Caki2 (cell line): ENCODE measurements around the gene TARS3. TPM values are rescaled to one million over a fixed set of nuclear protein-coding genes. Genes with fewer than 3 reads are reported as not detected.
"Not testable (repeated sequence)": the region's sequence is repeated elsewhere in the genome, so short reads cannot be mapped to it uniquely, and the experiment has no call there.

ENCODE experiments used
- DNase-seq: peaks from one replicate; pipeline ENCODE4 v3.0.0-alpha.2; 2015; ENCODE audit warnings: low read depth
- in situ Hi-C: cut with HindIII; loops from 2 replicates; pipeline ENCODE4 v1.10.0; 2016; ENCODE audit warnings: low sequenced_read_pairs, low pct_unique_long_range_greater_than_20kb, mixed read lengths
- total RNA-seq: library from RNA; depleted of rRNA; stranded (reverse); fragments of >200 nt; shearing (Covaris generic); gene quantifications from 2 replicates; pipeline ENCODE4 v1.2.3, GENCODE V29; 2014; ENCODE audit warnings: low replicate concordance; rRNA removed

TARS3 gene
- 17.6 and 20.8 TPM in 2 replicates for total RNA-seq

DNA sequence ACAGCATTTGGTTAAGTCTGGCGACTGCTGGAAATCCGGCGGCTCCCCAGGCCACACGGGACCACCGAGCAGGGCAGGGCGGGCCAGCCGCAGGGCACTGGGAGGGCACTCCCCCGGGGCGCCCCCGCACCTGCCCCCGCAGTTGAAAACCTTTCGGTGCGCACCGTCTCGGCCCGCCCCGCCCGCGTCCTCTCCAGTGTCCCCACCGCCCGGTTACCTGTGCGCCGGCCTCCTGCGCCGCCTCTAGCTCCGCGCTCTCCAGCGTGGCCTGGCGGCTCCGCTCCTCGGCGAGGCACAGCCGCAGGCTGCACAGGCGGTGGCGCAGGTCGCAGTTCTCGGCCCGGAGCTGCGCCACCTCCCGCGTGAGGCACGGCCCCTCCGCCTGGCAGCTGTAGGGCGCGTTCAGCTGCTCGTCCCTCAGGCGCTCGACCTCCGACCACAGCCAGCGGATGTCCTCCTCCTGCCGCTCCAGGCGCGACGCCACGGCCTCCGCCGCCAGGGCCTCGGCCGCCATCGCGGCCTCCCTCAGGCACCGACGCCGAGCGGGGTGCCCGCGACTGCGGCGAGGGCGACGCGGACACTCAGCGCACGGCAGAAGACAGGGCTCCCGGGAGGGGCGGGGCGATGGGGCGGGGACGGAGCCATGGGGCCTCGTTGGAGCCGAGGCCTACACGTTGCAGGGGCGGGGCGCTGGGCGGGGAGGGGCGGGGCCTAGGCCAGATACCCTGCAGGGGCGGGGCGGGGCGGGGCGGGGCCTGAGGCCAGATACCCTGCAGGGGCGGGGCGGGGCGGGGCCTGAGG, at the start of gene TARS3:
TSS of gene TARS3 (minus strand) at position 600 of the 801 bp plus-strand sequence. CDS start at position 514, 86 bp downstream.
- in situ Hi-C loops = no loop called here
- DNase-seq = peak; percentile 85

DNA sequence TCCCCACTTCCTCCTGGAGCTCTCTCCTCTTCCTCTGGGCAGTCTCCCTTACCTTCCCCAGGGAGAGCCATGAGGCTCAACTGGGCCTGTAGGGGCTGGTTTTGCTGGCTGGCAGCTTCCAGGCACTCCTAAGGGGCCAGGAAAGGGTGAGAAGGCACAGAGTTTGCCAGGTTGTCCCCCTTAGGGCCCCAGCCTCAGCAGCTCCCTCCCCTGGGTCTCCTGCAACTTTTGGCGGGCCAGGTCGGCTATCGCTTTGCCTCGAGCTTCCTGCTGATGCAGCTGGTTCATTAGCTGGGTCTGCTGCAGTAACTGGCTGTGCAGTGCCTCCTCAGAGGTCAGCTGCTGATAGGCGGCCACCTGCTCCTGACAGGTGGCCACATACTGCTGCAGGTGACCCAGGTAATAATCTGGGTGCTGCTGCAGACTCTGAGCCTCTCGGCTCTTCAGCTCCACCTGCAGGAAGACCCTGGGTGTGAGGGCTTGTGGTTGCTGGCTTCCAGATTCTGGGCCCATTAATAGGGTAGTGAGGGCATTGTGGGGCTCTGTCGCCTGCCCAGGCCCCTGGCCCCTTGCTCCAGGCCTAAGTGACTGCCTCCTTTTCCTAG, 49.3 kb upstream of the TARS3 start:
- in situ Hi-C loops = no loop called here
- DNase-seq = no peak

DNA sequence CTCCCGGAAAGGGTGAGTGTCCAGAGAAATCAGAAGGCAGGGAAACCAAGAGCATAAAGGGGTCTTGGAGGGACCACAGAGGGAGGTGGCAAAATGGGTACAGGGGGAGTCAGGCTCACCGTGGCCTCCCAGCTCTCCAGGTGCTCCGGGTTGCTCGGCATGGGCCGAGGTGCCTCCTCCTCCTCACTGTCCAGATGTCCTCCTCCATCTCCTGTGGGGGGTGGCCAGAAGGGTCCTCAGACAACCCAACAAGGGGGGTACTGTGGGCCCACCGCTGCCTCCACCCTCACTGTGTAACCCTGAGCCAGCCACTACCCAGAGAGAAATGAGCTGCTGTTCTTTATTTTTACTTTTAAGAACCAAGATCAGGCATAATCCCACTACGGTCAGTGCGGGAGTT, 48.6 kb upstream of the TARS3 start:
- DNase-seq = no peak
- in situ Hi-C loops = no loop called here

DNA sequence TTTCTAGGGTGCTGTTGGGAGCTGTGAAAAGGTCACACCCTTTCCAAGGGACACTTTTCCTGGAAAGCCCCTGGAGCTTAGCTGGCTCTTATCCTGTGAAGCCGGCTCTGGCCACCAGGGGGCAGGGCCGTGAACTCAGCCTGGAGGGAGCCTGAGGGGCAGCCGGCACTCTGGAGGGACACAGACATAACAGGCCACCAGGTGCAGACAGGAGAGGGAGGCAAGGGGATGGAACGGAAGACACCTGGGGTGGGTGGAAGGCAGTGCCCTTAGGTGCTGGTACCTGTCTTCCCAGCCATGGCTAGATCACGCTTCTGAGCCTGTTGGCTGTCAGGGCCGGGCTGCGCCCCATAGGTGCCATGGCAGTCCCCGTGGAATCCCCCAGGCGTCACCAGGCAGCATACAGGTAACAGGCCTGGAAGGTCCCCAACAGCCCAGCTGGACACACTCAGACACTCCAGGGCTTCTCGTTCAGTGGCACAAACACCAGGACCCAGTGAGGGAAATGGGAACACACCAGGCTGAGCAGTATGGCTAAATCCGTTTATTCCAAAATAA, 42.9 kb upstream of the TARS3 start:
- DNase-seq, in situ Hi-C loops: not testable (repeated sequence)

DNA sequence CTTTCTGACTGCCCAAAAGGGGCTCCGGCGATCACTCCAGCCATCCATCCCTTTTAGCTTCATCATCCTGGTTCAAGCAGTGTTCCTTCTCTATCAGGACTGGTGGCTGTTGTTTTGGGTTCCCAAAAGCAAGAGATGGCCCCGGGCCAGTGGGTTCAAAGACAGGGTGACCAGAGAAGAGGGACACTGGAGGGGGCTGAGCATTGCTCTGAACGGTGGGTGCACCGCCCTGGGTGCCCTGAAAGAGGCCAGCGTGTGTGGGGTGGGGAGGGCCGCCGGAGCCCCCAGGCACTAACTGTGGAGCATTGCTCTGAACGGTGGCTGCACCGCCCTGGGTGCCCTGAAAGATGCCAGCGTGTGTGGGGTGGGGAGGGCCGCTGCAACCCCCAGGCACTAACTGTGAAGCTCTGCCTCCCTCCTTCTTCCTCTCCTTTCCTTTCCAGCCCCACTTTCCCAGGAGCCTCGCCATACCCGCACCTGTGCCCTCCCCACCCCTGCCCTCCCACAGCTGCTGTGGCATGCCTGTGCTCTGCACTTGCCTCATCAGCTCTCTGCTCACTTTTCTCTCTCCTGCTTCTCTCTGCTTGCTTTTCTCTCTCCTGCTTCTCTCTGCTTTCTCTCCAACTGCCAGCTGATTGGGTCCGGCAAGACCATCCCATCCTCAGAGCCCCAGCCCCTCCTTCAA, 41.6 kb upstream of the TARS3 start:
- in situ Hi-C loops = no loop called here
- DNase-seq = no peak

DNA sequence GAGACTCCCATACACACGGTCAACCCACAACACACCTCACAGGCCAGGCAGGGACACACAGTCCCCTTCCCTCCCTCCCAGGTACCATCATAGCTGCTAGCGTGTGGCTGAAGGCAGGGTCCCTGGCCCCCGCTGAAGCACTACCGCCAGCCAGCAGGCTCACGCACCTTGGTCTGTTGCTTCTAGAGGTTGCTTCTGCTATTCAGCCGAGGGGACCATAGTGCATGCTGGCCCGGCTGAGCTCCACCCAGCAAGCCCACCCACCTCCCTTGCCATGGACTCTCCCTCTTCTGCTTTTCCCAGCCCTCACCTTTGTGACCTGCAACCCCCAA, 41.0 kb upstream of the TARS3 start:
- in situ Hi-C loops = not testable (repeated sequence)

DNA sequence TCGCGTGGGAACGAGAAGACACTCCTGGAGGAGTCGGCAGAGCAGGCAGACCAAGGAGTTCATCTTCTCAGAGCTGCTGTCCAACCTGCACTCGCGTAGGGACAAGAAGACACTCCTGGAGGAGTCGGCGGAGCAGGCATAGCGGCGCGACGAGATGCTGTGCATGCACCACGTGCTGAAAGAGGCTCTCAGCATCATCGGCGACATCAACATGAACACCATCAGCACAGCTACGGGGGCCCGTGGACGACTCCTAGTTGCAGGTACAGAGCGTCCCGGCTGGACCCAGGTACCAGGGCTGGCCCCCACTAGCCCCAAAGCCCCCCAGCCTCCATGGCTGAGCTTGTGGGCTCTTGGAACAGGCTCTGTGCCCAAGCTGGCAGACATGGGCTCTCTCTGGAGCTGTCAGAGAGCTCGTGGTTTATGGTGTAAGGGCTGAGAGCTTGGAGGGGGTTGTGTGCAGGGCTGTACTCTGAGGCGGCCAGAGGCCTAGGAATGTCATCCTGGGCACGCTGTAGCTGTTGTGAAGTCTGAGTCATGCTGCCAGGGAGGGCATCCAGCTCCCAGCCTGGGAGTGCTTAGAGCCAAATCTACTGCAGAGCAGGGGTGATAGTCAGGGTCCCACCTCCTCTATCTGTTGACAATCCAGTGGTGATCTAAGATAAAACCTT, 40.5 kb upstream of the TARS3 start:
- DNase-seq = peak; percentile 13
- in situ Hi-C loops = not testable (repeated sequence)

More for the DNA sequence above, 41.0 kb upstream of the TARS3 start:
- DNase-seq = not testable (repeated sequence)

DNA sequence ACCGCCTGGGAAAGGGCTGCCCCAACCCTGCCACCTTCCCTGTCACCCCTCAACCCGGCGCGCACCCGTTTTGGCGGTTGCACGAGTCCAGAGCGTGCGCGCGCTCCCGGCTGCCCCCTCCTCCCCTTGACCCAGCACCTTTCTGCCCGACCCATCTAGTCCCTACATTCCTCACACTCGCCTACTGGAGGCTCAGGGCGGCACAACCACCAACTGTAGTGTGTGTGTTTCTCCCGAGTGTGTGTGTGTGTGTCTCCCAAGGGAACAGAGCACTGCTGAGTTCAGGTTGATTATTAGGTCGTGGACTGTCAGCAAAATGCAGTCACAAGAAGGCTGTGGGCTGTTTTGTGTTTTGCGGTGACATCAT, 22.4 kb upstream of the TARS3 start:
- DNase-seq = not testable (repeated sequence)

DNA sequence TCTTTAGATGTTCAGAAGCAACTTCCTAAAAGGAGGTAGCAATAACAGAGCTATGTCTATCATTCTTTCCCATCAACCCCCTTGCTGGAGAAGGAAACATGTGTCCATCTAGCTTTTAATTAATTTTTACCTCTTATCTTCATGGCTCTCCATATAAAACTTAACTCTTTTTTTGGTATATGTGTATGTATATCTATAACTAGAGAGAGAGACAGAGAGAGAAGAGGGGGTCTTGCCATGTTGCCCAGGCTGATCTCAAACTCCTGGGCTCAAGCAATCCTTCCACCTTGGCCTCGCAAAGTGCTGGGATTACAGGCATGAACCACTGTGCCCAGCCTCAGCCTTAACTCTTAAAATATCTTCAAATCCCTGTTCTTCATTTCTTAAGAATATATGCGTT, 10.6 kb upstream of the TARS3 start:
- not testable (repeated sequence) for DNase-seq

More for the DNA sequence above, 22.4 kb upstream of the TARS3 start:
- in situ Hi-C loops = not testable (repeated sequence)

DNA sequence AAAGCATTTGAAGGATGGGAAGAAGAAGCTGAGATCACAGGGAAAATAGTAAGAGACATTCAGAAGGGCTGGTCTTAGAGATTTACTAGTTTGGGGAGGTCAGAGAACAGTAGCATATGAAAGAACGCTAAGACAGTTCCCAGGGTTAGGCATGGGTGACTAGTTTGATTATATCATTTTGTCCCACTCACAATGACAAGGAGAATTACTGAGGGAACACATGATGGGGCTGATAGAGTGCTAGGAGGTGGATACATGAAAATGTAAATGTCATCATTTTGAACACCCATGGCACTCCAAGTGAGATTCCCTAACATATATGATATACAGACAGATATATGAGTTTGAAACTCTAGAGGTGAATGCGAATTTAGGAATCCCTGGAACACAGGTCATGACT, 9.3 kb upstream of the TARS3 start:
- in situ Hi-C loops = no loop called here
- peak; percentile 28 for DNase-seq

More for the DNA sequence above, 10.6 kb upstream of the TARS3 start:
- in situ Hi-C loops = not testable (repeated sequence)

DNA sequence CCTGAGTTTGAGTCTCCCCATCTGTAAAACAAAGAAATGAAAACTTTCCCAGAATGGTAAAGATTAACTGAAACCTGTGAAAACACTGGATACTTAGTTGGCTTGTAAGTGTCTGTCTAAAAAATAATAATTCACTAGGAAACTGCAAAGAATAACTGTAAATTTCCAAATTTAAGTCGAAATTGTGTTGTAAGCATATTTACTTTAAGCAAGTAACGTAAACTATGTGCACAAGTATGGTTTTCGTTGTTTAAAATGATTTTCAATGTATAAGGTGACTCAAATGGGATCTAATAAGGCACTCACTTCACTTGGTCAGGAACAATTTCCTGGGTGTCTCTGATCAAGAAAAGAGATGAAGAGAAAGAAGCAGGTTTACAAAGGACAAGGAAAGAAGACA, 8.5 kb upstream of the TARS3 start:
- DNase-seq = no peak
- in situ Hi-C loops = no loop called here

DNA sequence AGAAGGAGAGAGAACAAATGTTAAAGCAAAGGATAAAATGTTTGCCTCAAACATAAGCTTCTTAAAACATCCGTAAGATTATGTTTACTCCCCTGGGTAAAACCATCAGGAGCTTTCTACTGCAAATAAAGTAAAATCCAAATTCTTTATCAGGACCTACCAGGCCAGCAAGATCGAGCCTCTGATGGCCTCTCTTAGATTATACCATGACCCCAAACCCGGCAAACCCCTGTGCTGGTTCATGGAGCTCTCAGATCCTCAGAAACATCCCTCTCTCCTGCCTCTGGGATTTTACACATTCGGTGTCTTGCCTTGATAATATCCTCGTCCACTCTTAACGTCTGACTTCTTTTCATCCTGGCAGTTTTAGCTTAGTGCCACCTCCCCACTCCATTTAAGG, 7.5 kb upstream of the TARS3 start:
- in situ Hi-C loops = no loop called here
- no peak for DNase-seq

DNA sequence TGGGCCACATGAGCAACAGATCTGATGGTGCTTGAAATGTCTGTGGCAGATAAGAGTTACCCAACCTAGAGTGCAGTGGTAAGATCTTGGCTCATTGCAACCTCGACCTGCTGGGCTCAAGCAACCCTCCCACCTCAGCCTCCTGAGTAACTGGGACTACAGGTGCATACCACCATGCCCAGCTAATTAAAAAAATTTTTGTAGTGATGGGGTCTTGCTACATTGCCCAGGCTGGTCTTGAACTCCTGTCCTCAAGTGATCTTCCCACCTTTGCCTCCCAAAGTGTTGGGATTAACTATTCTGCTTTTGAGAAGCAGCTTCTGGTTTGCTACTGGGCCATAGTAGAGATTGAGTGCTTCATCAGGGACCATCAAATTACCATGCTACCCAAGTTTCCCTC, 2.9 kb upstream of the TARS3 start:
- in situ Hi-C loops = no loop called here
- DNase-seq = no peak

DNA sequence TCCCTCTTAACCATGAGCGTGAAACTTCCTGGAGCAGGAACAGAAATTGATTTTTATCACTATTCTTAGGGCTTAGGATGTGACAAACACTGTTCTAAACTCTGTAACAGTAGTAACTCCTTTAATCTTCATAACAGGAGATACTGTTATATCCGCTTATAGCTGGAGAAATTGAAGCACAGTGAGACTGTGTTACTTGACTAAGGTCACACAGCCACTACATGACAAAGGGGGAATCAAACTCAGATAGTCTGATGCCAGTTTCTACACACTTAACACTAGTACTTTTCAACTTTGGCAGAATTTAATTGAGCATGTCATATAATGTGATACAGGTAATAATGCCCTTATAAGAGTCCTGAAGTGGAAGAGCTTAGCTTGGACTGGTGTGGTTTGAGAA, 800 bp upstream of the TARS3 start:
- no peak for DNase-seq
- in situ Hi-C loops = no loop called here

DNA sequence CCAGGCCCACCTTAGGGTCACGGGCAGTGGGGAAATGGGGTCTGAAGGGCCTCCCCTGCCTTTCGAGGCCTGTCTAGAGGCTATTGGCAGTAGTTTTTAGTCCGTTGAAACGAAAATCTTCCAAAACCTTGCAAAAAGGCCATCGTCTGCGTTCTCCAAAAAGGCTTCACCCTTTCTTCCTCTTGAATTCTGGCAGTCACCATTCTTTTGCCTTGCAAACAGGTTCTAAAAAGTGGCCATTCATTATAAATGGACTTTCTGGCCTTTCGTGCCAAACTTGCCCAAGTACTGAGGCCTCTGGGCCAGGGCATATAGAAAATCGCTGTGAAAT, 367 bp upstream of the TARS3 start:
- in situ Hi-C loops = no loop called here
- DNase-seq = peak; percentile 43

DNA sequence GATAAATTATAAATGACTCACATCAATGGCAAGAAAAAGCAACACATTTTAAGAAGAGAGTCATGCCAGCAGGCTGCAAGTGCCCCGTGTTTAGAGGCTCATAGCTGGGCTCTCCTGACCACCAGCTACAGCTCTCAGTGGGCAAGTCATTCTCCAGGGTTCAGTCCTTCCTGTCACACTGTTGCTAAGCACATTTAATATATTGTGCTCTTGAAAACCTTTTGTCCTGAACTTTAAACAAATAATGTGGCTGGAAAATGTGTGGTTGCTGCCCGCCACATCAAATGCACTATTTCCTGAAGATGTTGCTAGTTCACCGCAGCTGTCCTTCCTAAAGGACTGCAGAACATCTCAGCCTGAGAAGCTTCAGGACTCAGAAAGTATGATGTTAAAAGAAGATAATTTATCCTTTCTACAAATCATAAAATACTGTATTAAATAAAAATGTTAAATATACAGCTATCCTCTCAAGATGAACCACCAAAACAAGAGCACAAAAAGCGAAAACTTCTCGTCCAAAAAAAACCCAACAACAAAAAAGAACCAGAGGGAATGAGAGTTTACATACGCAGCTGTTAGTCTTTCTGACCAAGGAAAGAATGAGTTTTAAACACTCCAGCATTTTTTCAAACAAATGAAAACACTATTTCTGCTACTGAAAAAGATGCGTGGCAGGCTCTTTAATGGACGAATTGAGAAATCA, 951 bp downstream of the TARS3 start:
- in situ Hi-C loops = no loop called here

DNA sequence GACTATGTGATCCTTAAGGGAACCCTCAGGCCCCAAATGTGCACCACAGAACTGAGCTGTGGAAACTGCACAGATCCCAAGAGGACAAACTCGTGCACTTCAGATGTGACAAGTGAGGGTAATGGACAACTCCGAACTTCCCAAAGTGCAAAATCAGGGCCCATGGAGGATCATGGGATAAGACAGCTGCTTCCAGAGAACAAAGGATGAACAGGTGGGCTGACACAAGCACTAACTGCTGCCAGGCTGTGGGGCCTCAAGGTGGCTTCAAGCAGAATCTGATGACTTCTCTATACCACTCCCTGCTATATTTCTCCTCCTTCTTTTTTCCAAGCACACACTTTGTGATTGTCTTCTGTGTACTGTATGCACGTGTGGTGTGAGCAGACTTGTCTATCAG, 5.4 kb downstream of the TARS3 start:
- DNase-seq = no peak
- in situ Hi-C loops = no loop called here

More for the DNA sequence above, 951 bp downstream of the TARS3 start:
- peak; percentile 10 for DNase-seq

DNA sequence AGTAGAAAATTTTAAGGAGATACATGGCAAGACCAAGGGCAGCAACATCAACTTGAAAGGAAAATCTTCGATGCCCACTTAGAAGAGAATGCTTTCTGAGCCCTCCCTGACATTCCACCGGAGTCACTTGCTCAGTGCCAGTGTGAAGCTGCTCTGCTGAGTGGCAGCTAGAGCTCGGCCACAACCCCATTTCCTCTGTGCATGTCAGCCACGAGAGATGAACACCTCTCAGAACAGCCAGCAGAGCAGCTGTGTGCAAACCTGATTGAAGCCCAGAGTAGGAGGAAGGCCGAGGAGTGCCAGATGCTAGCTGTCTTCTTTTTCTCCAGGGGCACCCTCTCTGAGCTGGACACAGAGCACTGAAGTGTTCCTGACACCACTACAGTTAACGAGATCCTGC, 12.2 kb downstream of the TARS3 start:
- DNase-seq = no peak
- in situ Hi-C loops = no loop called here
